Activated CD8-positive, alpha-beta T cell treated with anti-CD3 and anti-CD28 coated beads for 36 hours (primary cell): ENCODE results near the gene TEKT5. TPM values are rescaled to one million over a fixed set of nuclear protein-coding genes. Genes with fewer than 3 reads are reported as not detected.
"Not testable (repeated sequence)": the region's sequence is repeated elsewhere in the genome, so short reads cannot be mapped to it uniquely, and the experiment has no call there.

Experiments used
- ATAC-seq: fragments of 200-7000 bp; cut with Tn5 transposase; one replicate; pipeline ENCODE4 v1.10.0; 2021; ENCODE audit warnings: mild to moderate bottlenecking, moderate library complexity
- CTCF ChIA-PET: fragments of 350-600 bp; sonication (Branson Sonifier 250); formaldehyde crosslinking; loops from one replicate; lab custom pipeline; 2021; ENCODE audit warnings: antibody characterized with exemption; lab: Charles Lee
- POLR2A ChIA-PET: fragments of 350-600 bp; sonication (Branson Sonifier 250); formaldehyde crosslinking; loops from one replicate; lab custom pipeline; 2021; ENCODE audit warnings: antibody characterized with exemption; lab: Charles Lee
- DNase-seq: peaks from one replicate; pipeline ENCODE4 v3.0.0-alpha.2; 2020
- H3K27ac Mint-ChIP-seq: one replicate; pipeline ENCODE4 v1.8.0; 2021; ENCODE audit warnings: mild to moderate bottlenecking, mixed read lengths
- H3K27me3 Mint-ChIP-seq: one replicate; pipeline ENCODE4 v1.8.0; 2021; ENCODE audit warnings: mixed read lengths
- H3K36me3 Mint-ChIP-seq: one replicate; pipeline ENCODE4 v1.8.0; 2021; ENCODE audit warnings: low read depth, mixed read lengths
- H3K4me1 Mint-ChIP-seq: one replicate; pipeline ENCODE4 v1.8.0; 2021; ENCODE audit warnings: low read depth, mixed read lengths
- H3K4me3 Mint-ChIP-seq: one replicate; pipeline ENCODE4 v1.8.0; 2021; ENCODE audit warnings: mild to moderate bottlenecking, moderate library complexity, mixed read lengths
- H3K9me3 Mint-ChIP-seq: one replicate; pipeline ENCODE4 v1.8.0; 2021; ENCODE audit warnings: mixed read lengths
- CTCF ChIP-seq: fragments of 200-600 bp; IDR thresholded peaks from one replicate; pipeline ENCODE4 v1.8.0; 2022; ENCODE audit warnings: antibody characterized with exemption, mild to moderate bottlenecking
- intact Hi-C: fragments of 100-400 bp; cut with micrococcal nuclease; formaldehyde crosslinking; loops from one replicate; pipeline ENCODE4 v1.10.0; 2022
- total RNA-seq, 2 experiments: library from RNA; stranded (reverse); gene quantifications; one replicate each; pipeline ENCODE4 v1.2.3, GENCODE V29; 2021

Gene TEKT5
- total RNA-seq, 2 experiments from 2014 or later, result 0.16 to 0.43 TPM

- peaks cover 2% of the 10 kb centered on the region for H3K27me3 Mint-ChIP-seq
- H3K36me3 Mint-ChIP-seq, result no peaks in the 10 kb centered on the region
- CTCF ChIA-PET, result no interaction called here
- ATAC-seq (no peak), DNase-seq (no peak)
- no peak for TF ChIP-seq CTCF
- no peaks in the 10 kb centered on the region for H3K9me3 Mint-ChIP-seq
- no peaks in the 10 kb centered on the region for H3K4me1 Mint-ChIP-seq
- intact Hi-C loops, result no loop called here
- POLR2A ChIA-PET, result no interaction called here
- H3K27ac Mint-ChIP-seq, result no peak overlapping the region
- no peak overlapping the region for H3K4me3 Mint-ChIP-seq
These were observed 41.8 kb downstream of the TEKT5 start for GRCh38 chr16:10652730-10653590.

- intact Hi-C loops, H3K4me3 Mint-ChIP-seq, ATAC-seq, H3K9me3 Mint-ChIP-seq, H3K27ac Mint-ChIP-seq, H3K36me3 Mint-ChIP-seq, DNase-seq, H3K27me3 Mint-ChIP-seq, H3K4me1 Mint-ChIP-seq, POLR2A ChIA-PET, CTCF ChIA-PET: not testable (repeated sequence)
These were observed 45.6 kb downstream of the TEKT5 start for GRCh38 chr16:10649098-10649497.

GRCh38 chr16:10647721-10648296 is 46.9 kb downstream of the TEKT5 start:
- CTCF ChIA-PET, result no interaction called here
- intact Hi-C loops, result no loop called here
- H3K4me3 Mint-ChIP-seq, result no peak overlapping the region
- H3K9me3 Mint-ChIP-seq, result no peaks in the 10 kb centered on the region
- no peaks in the 10 kb centered on the region for H3K4me1 Mint-ChIP-seq
- H3K36me3 Mint-ChIP-seq, result no peaks in the 10 kb centered on the region
- peaks cover 2% of the 10 kb centered on the region for H3K27me3 Mint-ChIP-seq
- DNase-seq (no peak), ATAC-seq (no peak)
- no peak overlapping the region for H3K27ac Mint-ChIP-seq
- POLR2A ChIA-PET, result no interaction called here
- no peak for TF ChIP-seq CTCF

- Mint-ChIP-seq H3K36me3 (no peaks in the 10 kb centered on the region), H3K27ac (no peak overlapping the region), H3K9me3 (no peaks in the 10 kb centered on the region), H3K4me1 (no peaks in the 10 kb centered on the region), H3K27me3 (peaks cover 2% of the 10 kb centered on the region), H3K4me3 (no peak overlapping the region)
- intact Hi-C loops, result no loop called here
- no peak for ATAC-seq
- no peak for DNase-seq
- POLR2A ChIA-PET, result no interaction called here
- TF ChIP-seq CTCF, result no peak
- CTCF ChIA-PET, result no interaction called here
These were observed 47.4 kb downstream of the TEKT5 start for GRCh38 chr16:10647264-10647720.

GRCh38 chr16:10646581-10647263 is 48.0 kb downstream of the TEKT5 start:
- ChIA-PET POLR2A (no interaction called here), CTCF (no interaction called here)
- intact Hi-C loops, result no loop called here
- Mint-ChIP-seq H3K4me1 (no peaks in the 10 kb centered on the region), H3K9me3 (no peaks in the 10 kb centered on the region), H3K27me3 (peaks cover 2% of the 10 kb centered on the region), H3K36me3 (no peaks in the 10 kb centered on the region), H3K27ac (no peak overlapping the region), H3K4me3 (no peak overlapping the region)
- DNase-seq, result no peak
- no peak for ATAC-seq
- no peak for TF ChIP-seq CTCF
